Measurements from ENCODE around the gene DOCK2.
"Not testable (repeated sequence)": the region's sequence is repeated elsewhere in the genome, so short reads cannot be mapped to it uniquely, and the experiment has no call there.

DOCK2 gene

GRCh38 chr5:169760229-169760628 is 123.2 kb downstream of the DOCK2 start:
- no peak for DNase-seq

GRCh38 chr5:169762338-169763095 is 125.4 kb downstream of the DOCK2 start:
- no peak for DNase-seq

GRCh38 chr5:169763376-169764017 is 126.4 kb downstream of the DOCK2 start:
- no peak for DNase-seq

DNA sequence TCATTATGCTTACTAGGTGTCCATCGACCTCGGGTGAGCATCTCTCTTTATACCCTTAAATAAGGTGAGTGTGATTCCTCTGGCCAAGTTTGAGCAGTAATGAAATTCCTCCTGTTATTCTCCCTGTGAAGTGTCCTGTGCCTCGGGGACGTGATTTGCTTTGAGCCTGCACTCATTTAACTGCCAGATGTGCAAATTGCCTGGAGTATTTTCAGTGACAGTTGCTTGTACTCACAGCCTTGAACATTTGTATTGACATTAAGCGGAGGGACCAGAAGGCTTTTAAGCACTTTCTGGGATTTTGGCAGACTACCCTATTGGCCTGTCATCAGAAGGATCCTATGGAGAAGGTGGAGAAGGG is 126.9 kb downstream of the DOCK2 start:
- DNase-seq = no peak

- DNase-seq = no peak
Observed at GRCh38 chr5:169765176-169765996, 128.3 kb downstream of the DOCK2 start.

GRCh38 chr5:169766943-169767342 is 129.9 kb downstream of the DOCK2 start:
- not testable (repeated sequence) for DNase-seq

GRCh38 chr5:169767938-169768337 is 130.9 kb downstream of the DOCK2 start:
- DNase-seq = no peak

GRCh38 chr5:169768416-169768815 is 131.3 kb downstream of the DOCK2 start:
- DNase-seq = no peak

DNA sequence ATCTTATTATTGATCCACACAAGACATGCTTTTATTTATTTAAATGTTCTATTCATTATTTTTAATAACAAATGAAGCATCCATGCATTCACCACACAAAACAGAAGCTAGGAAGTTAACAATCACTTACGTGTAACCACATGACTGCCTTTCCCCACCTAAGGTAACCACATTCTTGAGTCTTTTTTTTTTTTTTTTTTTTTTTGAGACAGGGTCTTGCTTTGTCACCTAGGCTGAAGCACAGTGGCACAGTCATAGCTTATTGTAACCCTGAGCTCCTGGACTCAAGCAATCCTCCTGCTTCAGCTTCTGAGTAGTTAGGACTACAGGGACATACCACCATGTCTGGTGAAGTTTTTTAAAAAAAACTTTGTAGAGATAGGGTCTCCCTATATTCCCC is 133.0 kb downstream of the DOCK2 start:
- DNase-seq = no peak

DNA sequence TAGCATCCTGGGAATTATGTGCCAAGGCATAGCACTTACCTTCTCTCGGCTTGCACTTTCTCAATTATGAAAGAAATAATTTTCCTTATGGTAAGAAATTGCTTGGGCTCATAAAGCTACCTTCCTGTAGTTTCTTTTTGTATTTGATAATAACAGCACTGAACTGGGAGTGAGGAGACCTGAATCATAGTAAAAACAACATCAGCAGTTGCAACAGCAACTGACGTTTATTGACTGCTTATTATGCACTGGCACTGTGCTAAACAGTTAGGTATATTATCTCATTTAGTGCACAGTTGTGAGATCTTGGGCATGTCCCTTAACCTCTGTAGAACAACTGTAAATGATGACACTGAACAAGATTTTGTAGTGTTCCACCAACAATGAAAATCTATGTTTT is 135.2 kb downstream of the DOCK2 start:
- no peak for DNase-seq

DNA sequence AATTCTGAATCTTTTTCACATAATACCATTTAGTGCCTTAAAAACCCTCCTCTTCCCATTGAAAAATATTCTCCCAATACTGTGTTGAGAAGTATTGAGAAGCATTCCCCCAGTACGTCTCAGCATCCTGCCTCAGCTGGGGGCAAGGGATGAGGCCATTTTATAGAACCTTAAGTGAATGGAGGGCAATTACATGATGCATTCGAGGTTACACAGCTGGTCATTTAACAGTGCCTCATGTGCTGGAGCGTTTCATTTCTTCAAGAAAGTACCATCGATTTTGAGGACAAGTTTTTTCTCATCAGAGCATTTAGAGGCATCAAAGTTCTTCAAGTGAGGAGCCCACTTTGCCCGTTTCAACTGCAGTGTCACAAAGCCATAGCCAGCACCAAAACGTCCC is 135.6 kb downstream of the DOCK2 start:
- DNase-seq = no peak

- DNase-seq = no peak
Observed at GRCh38 chr5:169777159-169777558, 140.1 kb downstream of the DOCK2 start.

- DNase-seq = no peak
Observed at GRCh38 chr5:169778622-169779596, 141.8 kb downstream of the DOCK2 start.

DNA sequence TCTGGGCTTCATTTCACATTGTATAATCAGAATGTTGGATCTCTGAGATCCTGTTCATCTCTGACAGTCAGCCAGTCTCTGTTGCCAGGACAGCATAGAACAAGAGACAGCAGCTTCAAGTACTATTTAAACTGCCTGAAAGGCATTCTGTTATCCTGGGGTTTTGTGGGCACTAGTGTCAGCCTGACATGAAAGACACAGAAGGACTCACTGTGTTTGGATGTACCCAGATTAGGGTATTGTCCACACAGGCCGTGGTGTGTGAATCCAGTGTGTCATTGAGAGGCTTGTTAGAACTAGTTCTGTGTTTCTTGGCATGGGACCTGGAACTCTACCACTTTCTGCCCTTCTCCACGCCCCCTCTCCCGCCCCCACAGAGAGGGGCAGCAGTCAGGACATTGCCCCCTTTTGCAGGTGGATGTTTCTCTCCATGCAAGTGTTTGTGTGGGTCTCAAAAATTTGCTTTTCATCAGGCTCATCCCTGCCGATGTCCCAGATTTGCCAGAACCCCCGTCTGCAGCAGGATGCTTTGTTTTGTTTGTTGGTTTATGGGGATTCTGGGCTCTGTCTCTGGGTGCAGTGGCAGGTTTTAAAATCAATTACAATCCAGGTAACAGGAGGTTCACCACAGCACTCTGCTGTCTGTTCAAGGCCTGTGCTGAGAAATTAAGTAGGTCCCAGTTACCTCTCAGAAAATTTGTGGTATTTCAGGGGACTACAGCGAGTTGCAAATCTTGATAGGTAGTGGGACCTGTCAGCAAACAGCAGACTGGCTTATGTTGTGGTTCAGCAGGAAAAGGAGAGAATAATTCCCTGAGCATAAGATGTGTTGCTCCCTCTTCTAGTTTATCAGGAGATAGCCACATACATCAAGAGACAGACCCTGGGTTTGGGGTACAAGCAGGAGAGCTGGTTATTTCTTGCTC is 144.6 kb downstream of the DOCK2 start:
- no peak for DNase-seq

DNA sequence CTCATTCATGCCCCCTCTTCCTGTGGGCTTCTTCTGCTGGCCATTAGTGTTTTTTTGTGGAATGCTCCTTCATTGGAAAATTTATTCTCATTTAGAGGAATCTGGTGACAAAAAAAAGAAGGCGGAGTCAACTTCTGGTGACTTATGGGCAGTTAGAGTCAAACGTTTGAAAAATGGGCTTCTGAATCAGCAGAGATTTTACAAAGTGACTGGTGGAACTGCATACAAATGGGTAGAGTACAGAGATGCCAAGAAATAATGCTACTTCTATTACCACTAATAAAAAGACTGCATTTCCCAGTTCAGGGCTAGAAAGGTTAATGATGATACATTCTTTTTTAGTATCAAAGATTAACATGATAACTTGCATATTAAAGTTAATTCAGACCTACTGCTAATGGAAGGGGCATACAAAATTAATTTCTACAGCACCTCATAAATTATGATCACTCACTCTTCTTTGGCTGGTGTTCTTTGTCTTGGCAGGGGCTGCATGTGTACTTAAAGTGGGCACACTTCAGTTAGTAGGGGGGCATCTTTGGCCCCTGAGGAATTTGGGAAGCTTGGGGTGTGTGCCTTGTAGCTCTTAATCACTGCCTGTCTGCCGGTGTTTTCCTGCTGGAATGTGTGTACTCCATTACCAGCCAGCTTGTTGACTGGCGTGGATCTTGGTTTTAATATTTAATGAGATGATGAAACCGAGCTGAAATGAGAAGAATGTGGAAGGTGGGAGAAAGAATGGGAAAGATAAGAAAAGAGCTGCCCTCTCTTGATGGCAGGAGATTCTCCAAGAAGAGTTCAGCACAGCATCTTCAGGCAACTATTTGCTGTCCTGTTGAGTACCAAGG is 148.9 kb downstream of the DOCK2 start:
- DNase-seq = no peak

DNA sequence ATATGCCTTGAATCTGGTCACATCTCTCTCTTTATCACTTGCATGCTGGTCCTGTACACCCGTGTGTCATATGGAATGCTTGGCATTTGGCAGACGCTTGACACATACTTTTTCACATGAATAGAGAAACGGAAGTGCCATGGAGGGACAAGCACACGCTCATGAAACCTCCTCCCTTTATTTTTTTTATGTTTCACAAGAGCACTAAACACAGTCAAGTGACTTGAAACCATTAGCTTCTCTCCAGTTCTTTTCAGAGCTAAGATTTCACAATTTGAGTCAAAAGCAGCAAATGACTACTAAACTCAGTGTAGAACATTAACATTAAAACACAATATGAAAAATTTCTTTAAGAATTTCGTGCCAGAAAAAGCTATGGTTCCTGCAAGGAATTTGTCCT is 151.1 kb downstream of the DOCK2 start:
- no peak for DNase-seq

DNA sequence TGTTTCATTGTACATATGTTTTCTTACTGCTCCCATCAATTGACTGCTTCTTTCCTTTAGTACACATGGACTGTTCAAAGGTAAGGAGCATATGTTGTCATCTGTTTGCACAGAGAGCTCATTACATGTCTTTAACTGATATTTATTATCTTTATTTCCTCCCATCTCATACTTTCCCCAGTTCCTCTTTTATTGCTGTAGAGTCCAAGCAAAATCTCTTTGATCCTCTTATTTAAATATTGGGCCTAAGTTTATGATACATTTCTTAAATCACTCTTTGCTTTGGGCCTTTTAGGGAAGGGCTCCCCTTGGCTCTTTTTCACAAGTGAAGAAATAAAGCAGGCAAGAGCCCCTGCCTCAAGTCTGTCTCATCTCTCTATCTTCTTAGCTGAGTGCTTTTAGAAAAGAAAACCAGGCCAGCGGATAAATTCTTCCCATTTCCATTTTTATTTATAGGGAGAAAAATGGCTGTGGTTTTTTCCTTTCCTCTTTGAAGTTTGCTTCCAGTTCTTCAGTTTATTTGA is 152.4 kb downstream of the DOCK2 start:
- DNase-seq = no peak

DNA sequence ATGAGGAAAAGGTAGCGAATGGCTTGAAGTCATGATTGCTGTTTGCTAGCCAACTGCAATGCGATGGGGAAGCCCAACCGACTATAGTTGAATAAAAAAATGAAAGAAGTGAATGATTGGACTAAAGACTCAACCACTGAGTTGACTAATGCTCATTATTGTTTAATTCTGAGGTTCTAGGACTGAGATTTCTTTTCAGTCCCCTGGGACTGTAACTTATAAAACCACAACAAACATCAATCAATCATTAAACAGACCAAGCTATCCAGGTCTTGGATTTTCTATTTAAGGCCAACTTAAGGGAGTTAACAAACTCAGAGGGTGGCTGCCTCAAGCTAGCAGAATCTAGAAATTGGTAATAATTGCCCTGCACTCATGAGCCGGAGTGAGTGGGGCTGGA is 154.2 kb downstream of the DOCK2 start:
- no peak for DNase-seq

DNA sequence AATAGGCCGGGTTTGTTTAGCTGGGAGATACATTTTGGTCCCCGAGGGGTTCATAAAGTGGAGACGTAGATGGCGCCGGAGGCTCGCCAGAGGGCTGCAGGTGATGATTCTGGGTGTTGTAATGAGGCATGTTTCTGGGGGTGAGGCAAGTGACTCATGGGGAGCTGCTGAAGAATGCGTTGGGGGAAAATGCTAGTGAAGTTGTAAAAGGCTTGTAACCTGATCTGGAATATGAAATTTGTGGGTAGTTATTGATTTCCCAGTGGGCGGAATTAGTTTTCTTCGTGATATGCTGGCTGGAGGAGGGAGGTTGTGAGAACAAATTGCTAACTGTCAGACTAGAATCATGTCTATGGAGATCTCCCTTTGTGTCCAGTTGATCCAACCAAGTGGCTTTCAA is 158.3 kb downstream of the DOCK2 start:
- no peak for DNase-seq

DNA sequence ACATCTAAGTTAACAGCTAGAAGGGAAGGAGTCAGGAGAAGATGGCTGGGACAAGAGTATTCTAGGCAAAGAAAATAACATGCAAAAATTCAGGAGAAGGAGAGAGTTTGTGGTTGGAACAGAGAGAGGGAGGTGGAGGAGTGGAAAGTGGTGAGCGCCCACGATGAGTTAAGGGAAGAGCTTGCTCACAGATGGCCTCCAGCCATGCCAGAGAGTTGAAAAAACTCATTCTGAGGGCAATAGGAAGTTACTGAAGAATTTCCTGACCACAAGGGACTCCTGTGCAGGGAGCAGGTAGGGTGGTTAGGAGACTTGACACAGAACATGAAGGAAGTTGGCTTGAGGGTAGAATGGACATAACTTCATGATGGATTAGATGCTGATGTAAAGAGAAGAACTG is 159.7 kb downstream of the DOCK2 start:
- DNase-seq = no peak

All from activated naive CD4-positive, alpha-beta T cell (primary cell).